GM23338 (cell line): Measurements from ENCODE around the gene NMNAT1. TPM values are rescaled to one million over a fixed set of nuclear protein-coding genes. Genes with fewer than 3 reads are reported as not detected.

Experiments used
- ATAC-seq: fragments of 200-7000 bp; cut with Tn5 transposase; 3 replicates; pipeline ENCODE4 v1.9.1; 2020
- DNase-seq: peaks from one replicate; pipeline ENCODE4 v3.0.0-alpha.2; 2015; ENCODE audit warnings: low spot score
- H2AFZ ChIP-seq: fragments of 200-600 bp; sonication (generic); 2 replicates; pipeline ENCODE4 v1.8.0; 2016; ENCODE audit warnings: antibody characterized with exemption, mild to moderate bottlenecking, moderate library complexity
- H3F3A ChIP-seq: fragments of 200-600 bp; sonication (generic); replicated peaks from 2 replicates; pipeline ENCODE4 v1.8.0; 2017; ENCODE audit warnings: antibody characterized with exemption, mixed run types, low read depth
- H3K27ac ChIP-seq: fragments of 200-600 bp; sonication (generic); 2 replicates; pipeline ENCODE4 v1.6.1; 2016; ENCODE audit warnings: low read depth
- H3K27me3 ChIP-seq: fragments of 200-600 bp; sonication (generic); 2 replicates; pipeline ENCODE4 v1.8.0; 2016; ENCODE audit warnings: mild to moderate bottlenecking, mixed run types, moderate library complexity; ENCODE audit not compliant: insufficient read depth
- H3K36me3 ChIP-seq: fragments of 200-600 bp; sonication (generic); 2 replicates; pipeline ENCODE4 v1.8.0; 2016; ENCODE audit warnings: mild to moderate bottlenecking; ENCODE audit not compliant: insufficient read depth
- H3K4me1 ChIP-seq: fragments of 200-600 bp; sonication (generic); 2 replicates; pipeline ENCODE4 v1.8.0; 2016; ENCODE audit warnings: mild to moderate bottlenecking, moderate library complexity; ENCODE audit not compliant: insufficient read depth
- H3K4me2 ChIP-seq: fragments of 200-600 bp; sonication (generic); 2 replicates; pipeline ENCODE4 v1.7.1; 2017; ENCODE audit warnings: mixed run types
- H3K4me3 ChIP-seq: fragments of 200-600 bp; sonication (generic); 2 replicates; pipeline ENCODE4 v1.6.1; 2016; ENCODE audit warnings: mixed run types
- H3K79me2 ChIP-seq: fragments of 200-600 bp; sonication (generic); replicated peaks from 2 replicates; pipeline ENCODE4 v1.8.0; 2017; ENCODE audit warnings: mild to moderate bottlenecking; ENCODE audit not compliant: insufficient read depth
- H3K9me2 ChIP-seq: fragments of 200-600 bp; sonication (generic); 2 replicates; pipeline ENCODE4 v1.8.0; 2017; ENCODE audit not compliant: insufficient read depth
- H4K20me1 ChIP-seq: fragments of 200-600 bp; sonication (generic); replicated peaks from 2 replicates; pipeline ENCODE4 v1.8.0; 2017; ENCODE audit warnings: mild to moderate bottlenecking; ENCODE audit not compliant: insufficient read depth
- H3K27ac Mint-ChIP-seq: 2 replicates; pipeline ENCODE4 v1.8.0; 2020; ENCODE audit warnings: inconsistent platforms, mild to moderate bottlenecking, moderate library complexity, mixed read lengths
- H3K27me3 Mint-ChIP-seq: 3 replicates; pipeline ENCODE4 v1.8.0; 2022; ENCODE audit warnings: low read depth, mild to moderate bottlenecking, moderate library complexity, mixed read lengths, inconsistent platforms; ENCODE audit not compliant: insufficient read depth, poor library complexity
- H3K36me3 Mint-ChIP-seq: 3 replicates; pipeline ENCODE4 v1.8.0; 2021; ENCODE audit warnings: low read depth, mild to moderate bottlenecking, inconsistent platforms, moderate library complexity, mixed read lengths
- H3K4me1 Mint-ChIP-seq: 3 replicates; pipeline ENCODE4 v1.8.0; 2020; ENCODE audit warnings: mild to moderate bottlenecking, inconsistent platforms, mixed read lengths
- H3K4me3 Mint-ChIP-seq: 3 replicates; pipeline ENCODE4 v1.8.0; 2021; ENCODE audit warnings: moderate library complexity, mild to moderate bottlenecking, inconsistent platforms, mixed read lengths
- H3K9me3 Mint-ChIP-seq: 3 replicates; pipeline ENCODE4 v1.8.0; 2020; ENCODE audit warnings: moderate library complexity, mild to moderate bottlenecking, inconsistent platforms, mixed read lengths
- CTCF ChIP-seq, 2 experiments: fragments of 200-600 bp in 1 of 2; sonication (generic) in 1 of 2; conservative IDR thresholded peaks; 2 replicates each; pipeline versions ENCODE4 v1.5.1 to v1.6.1; 2016 to 2017; ENCODE audit warnings: antibody characterized with exemption in 2 of 2, low read depth in 2 of 2, mild to moderate bottlenecking in 2 of 2, moderate library complexity in 1 of 2
- ETS1 ChIP-seq: IDR thresholded peaks from 2 replicates; pipeline ENCODE4 v1.6.1; 2016; ENCODE audit warnings: antibody characterized with exemption
- EZH2 ChIP-seq: fragments of 200-600 bp; sonication (generic); IDR thresholded peaks from one replicate; pipeline ENCODE4 v1.8.0; 2017; ENCODE audit warnings: antibody characterized with exemption, mild to moderate bottlenecking, low read depth; ENCODE audit not compliant: unreplicated experiment
- EZH2phosphoT487 ChIP-seq: fragments of 200-600 bp; sonication (generic); IDR thresholded peaks from one replicate; pipeline ENCODE4 v1.8.1; 2018; ENCODE audit warnings: antibody characterized with exemption; ENCODE audit not compliant: unreplicated experiment
- JUNB ChIP-seq: IDR thresholded peaks from one replicate; pipeline ENCODE4 v1.6.1; 2016; ENCODE audit warnings: antibody characterized with exemption; ENCODE audit not compliant: unreplicated experiment
- POLR2AphosphoS5 ChIP-seq: IDR thresholded peaks from 2 replicates; pipeline ENCODE4 v1.6.1; 2016; ENCODE audit warnings: antibody characterized with exemption, low read depth
- REST ChIP-seq: IDR thresholded peaks from one replicate; pipeline ENCODE4 v1.6.1; 2018; ENCODE audit warnings: antibody characterized with exemption; ENCODE audit not compliant: unreplicated experiment
- STAT1 ChIP-seq: IDR thresholded peaks from one replicate; pipeline ENCODE4 v1.6.1; 2016; ENCODE audit warnings: antibody characterized with exemption; ENCODE audit not compliant: unreplicated experiment
- ZNF114 ChIP-seq: fragments of 250-450 bp; sonication (Bioruptor Pico); IDR thresholded peaks from 2 replicates; pipeline ENCODE4 v1.5.0; 2020; ENCODE audit warnings: mild to moderate bottlenecking, moderate library complexity
- ZNF331 ChIP-seq: fragments of 250-450 bp; sonication (Bioruptor Pico); IDR thresholded peaks from 2 replicates; pipeline ENCODE4 v1.5.0; 2020; ENCODE audit warnings: low read depth, mild to moderate bottlenecking, moderate library complexity
- polyA plus RNA-seq: library from polyadenylated mRNA; unstranded; fragments of >200 nt; fragmentation: Nextera tagmentation; extraction: Ambion mirVana; gene quantifications from 2 replicates; pipeline ENCODE4 v1.2.1, GENCODE V29; 2016
- total RNA-seq: library from RNA; depleted of rRNA; stranded (reverse); fragments of >200 nt; shearing (Covaris generic); gene quantifications from 2 replicates; pipeline ENCODE4 v1.2.3, GENCODE V29; 2014

Gene NMNAT1
- total and polyA plus RNA-seq, 2 experiments from 2014 or later, result 2.5 to 3.9 TPM

- Histone ChIP-seq H3K27ac (no peak overlapping the region), H3K4me2 (no peak overlapping the region), H3F3A (peaks cover 4% of the 10 kb centered on the region; the same call in 1 of the 2 replicates), H3K9me2 (no peaks in the 10 kb centered on the region; the same call in 1 of the 2 replicates), H3K36me3 (no peaks in the 10 kb centered on the region), H2AFZ (no peak overlapping the region), H3K79me2 (peaks cover 53% of the 10 kb centered on the region), H3K27me3 (no peaks in the 10 kb centered on the region), H4K20me1 (peaks cover 10% of the 10 kb centered on the region), H3K4me1 (peaks cover 9% of the 10 kb centered on the region), H3K4me3 (no peak overlapping the region)
- Mint-ChIP-seq H3K9me3 (no peaks in the 10 kb centered on the region), H3K36me3 (no peaks in the 10 kb centered on the region), H3K4me1 (peaks cover 25% of the 10 kb centered on the region), H3K27ac (no peak overlapping the region), H3K27me3 (peaks cover 4% of the 10 kb centered on the region), H3K4me3 (no peak overlapping the region)
- no peak for ATAC-seq
- no peak for DNase-seq
- TF ChIP-seq ETS1 (no peak), POLR2AphosphoS5 (no peak), EZH2phosphoT487 (no peak), STAT1 (no peak), CTCF (conservative IDR thresholded peaks at IDR 0.05; ENCODE audit: low read depth in 2 of 2) (no peak), JUNB (no peak), REST (no peak), ZNF331 (no peak)
Observed at GRCh38 chr1:9904596-9904995, 38.7 kb upstream of the NMNAT1 start.

GRCh38 chr1:9905010-9905409, 38.3 kb upstream of the NMNAT1 start:
- Histone ChIP-seq H3K4me2 (no peak overlapping the region), H3K27me3 (no peaks in the 10 kb centered on the region), H3F3A (peaks cover 4% of the 10 kb centered on the region; the same call in 1 of the 2 replicates), H3K9me2 (no peaks in the 10 kb centered on the region; the same call in 1 of the 2 replicates), H2AFZ (no peak overlapping the region), H4K20me1 (peaks cover 10% of the 10 kb centered on the region), H3K4me3 (no peak overlapping the region), H3K79me2 (peaks cover 50% of the 10 kb centered on the region), H3K27ac (no peak overlapping the region), H3K36me3 (no peaks in the 10 kb centered on the region), H3K4me1 (peaks cover 9% of the 10 kb centered on the region)
- peak overlapping the region; percentile 58 for H3K27ac Mint-ChIP-seq
- TF ChIP-seq CTCF (conservative IDR thresholded peaks at IDR 0.05; ENCODE audit: low read depth in 2 of 2), result no peak
- TF ChIP-seq ZNF331, result no peak
- TF ChIP-seq POLR2AphosphoS5, result no peak
- TF ChIP-seq JUNB, result no peak
- TF ChIP-seq EZH2, result no peak
- TF ChIP-seq ZNF114 (CRISPR knock-in tag), result no peak
- no peak overlapping the region for H3K4me3 Mint-ChIP-seq
- no peak for ATAC-seq
- H3K27me3 Mint-ChIP-seq, result peaks cover 4% of the 10 kb centered on the region
- no peaks in the 10 kb centered on the region for H3K36me3 Mint-ChIP-seq
- no peak for DNase-seq
- peaks cover 25% of the 10 kb centered on the region for H3K4me1 Mint-ChIP-seq
- H3K9me3 Mint-ChIP-seq, result no peaks in the 10 kb centered on the region
